Measurements from ENCODE around the gene PKNOX2.

PKNOX2 gene

GRCh38 chr11:125258291-125259032 is 93.9 kb downstream of the PKNOX2 start:
- DNase-seq (ENCODE audit: low read depth, low spot score) = no peak

- DNase-seq (ENCODE audit: low read depth, low spot score) = no peak
Measured at GRCh38 chr11:125261588-125261987, 97.0 kb downstream of the PKNOX2 start.

- DNase-seq (ENCODE audit: low read depth, low spot score) = no peak
Measured at GRCh38 chr11:125262194-125262829, 97.8 kb downstream of the PKNOX2 start.

- no peak for DNase-seq (ENCODE audit: low read depth, low spot score)
Measured at GRCh38 chr11:125262830-125263218, 98.3 kb downstream of the PKNOX2 start.

- no peak for DNase-seq (ENCODE audit: low read depth, low spot score)
Measured at GRCh38 chr11:125263268-125263790, 98.8 kb downstream of the PKNOX2 start.

GRCh38 chr11:125264100-125265022 is 99.8 kb downstream of the PKNOX2 start:
- no peak for DNase-seq (ENCODE audit: low read depth, low spot score)

- DNase-seq (ENCODE audit: low read depth, low spot score) = no peak
Measured at GRCh38 chr11:125267548-125267947, 103.0 kb downstream of the PKNOX2 start.

- no peak for DNase-seq (ENCODE audit: low read depth, low spot score)
Measured at GRCh38 chr11:125268611-125269010, 104.1 kb downstream of the PKNOX2 start.

GRCh38 chr11:125270106-125270505 is 105.6 kb downstream of the PKNOX2 start:
- no peak for DNase-seq (ENCODE audit: low read depth, low spot score)

GRCh38 chr11:125270711-125271110 is 106.2 kb downstream of the PKNOX2 start:
- no peak for DNase-seq (ENCODE audit: low read depth, low spot score)

- no peak for DNase-seq (ENCODE audit: low read depth, low spot score)
Measured at GRCh38 chr11:125271483-125272091, 107.0 kb downstream of the PKNOX2 start.

- DNase-seq (ENCODE audit: low read depth, low spot score) = no peak
Measured at GRCh38 chr11:125272092-125272491, 107.5 kb downstream of the PKNOX2 start.

- no peak for DNase-seq (ENCODE audit: low read depth, low spot score)
Measured at GRCh38 chr11:125272821-125273220, 108.3 kb downstream of the PKNOX2 start.

- no peak for DNase-seq (ENCODE audit: low read depth, low spot score)
Measured at GRCh38 chr11:125273519-125274000, 109.0 kb downstream of the PKNOX2 start.

- DNase-seq (ENCODE audit: low read depth, low spot score) = no peak
Measured at GRCh38 chr11:125274309-125274708, 109.8 kb downstream of the PKNOX2 start.

- no peak for DNase-seq (ENCODE audit: low read depth, low spot score)
Measured at GRCh38 chr11:125274774-125275173, 110.2 kb downstream of the PKNOX2 start.

GRCh38 chr11:125275905-125276618 is 111.5 kb downstream of the PKNOX2 start:
- DNase-seq (ENCODE audit: low read depth, low spot score) = no peak

GRCh38 chr11:125276619-125276976 is 112.0 kb downstream of the PKNOX2 start:
- DNase-seq (ENCODE audit: low read depth, low spot score) = no peak

- DNase-seq (ENCODE audit: low read depth, low spot score) = no peak
Measured at GRCh38 chr11:125279676-125280418, 115.3 kb downstream of the PKNOX2 start.

GRCh38 chr11:125280646-125281045 is 116.1 kb downstream of the PKNOX2 start:
- DNase-seq (ENCODE audit: low read depth, low spot score) = no peak

Measured in activated CD4-positive, CD25-positive, alpha-beta regulatory T cell treated with anti-CD3 and anti-CD28 coated beads, Interleukin-2, amount 50 U/mL, for 16 hours (primary cell).